H9 (cell line): ENCODE results near the gene PRODH2. TPM values are rescaled to one million over a fixed set of nuclear protein-coding genes. Genes with fewer than 3 reads are reported as not detected.

Source experiments
- DNase-seq: peaks from one replicate; pipeline ENCODE4 v3.0.0-alpha.2; 2017
- H2AFZ ChIP-seq: one replicate; pipeline ENCODE4 v1.6.1; 2013; ENCODE audit warnings: mild to moderate bottlenecking, low read length, control low read depth, moderate library complexity
- H2AK5ac ChIP-seq: 2 replicates; pipeline ENCODE4 v1.6.1; 2013; ENCODE audit warnings: low read length, control low read depth, mixed read lengths; ENCODE audit not compliant: insufficient read length
- H2BK120ac ChIP-seq: one replicate; pipeline ENCODE4 v1.6.1; 2013; ENCODE audit warnings: low read depth, mild to moderate bottlenecking, low read length, control low read depth, inconsistent platforms; ENCODE audit not compliant: poor library complexity, severe bottlenecking
- H2BK12ac ChIP-seq: 2 replicates; pipeline ENCODE4 v1.6.1; 2013; ENCODE audit warnings: low read length, control low read depth, mixed read lengths, low read depth; ENCODE audit not compliant: insufficient read length
- H2BK15ac ChIP-seq: 2 replicates; pipeline ENCODE4 v1.6.1; 2013; ENCODE audit warnings: low read depth, low read length, control low read depth
- H2BK20ac ChIP-seq: one replicate; pipeline ENCODE4 v1.6.1; 2013; ENCODE audit warnings: low read depth, mild to moderate bottlenecking, low read length, control low read depth, inconsistent platforms; ENCODE audit not compliant: poor library complexity, severe bottlenecking
- H2BK5ac ChIP-seq: 2 replicates; pipeline ENCODE4 v1.6.1; 2013; ENCODE audit warnings: low read length, control low read depth, mixed read lengths; ENCODE audit not compliant: insufficient read length
- H3K14ac ChIP-seq: 2 replicates; pipeline ENCODE4 v1.6.1; 2013; ENCODE audit warnings: low read length, control low read depth; ENCODE audit not compliant: insufficient read depth
- H3K18ac ChIP-seq: 2 replicates; pipeline ENCODE4 v1.6.1; 2013; ENCODE audit warnings: low read depth, mild to moderate bottlenecking, mixed read lengths, low read length, control low read depth; ENCODE audit not compliant: insufficient read length
- H3K23ac ChIP-seq: 2 replicates; pipeline ENCODE4 v1.6.1; 2013; ENCODE audit warnings: low read length, control low read depth, mixed read lengths, low read depth; ENCODE audit not compliant: insufficient read length
- H3K23me2 ChIP-seq: 2 replicates; pipeline ENCODE4 v1.6.1; 2013; ENCODE audit warnings: low read depth, mild to moderate bottlenecking, mixed read lengths, low read length, control low read depth; ENCODE audit not compliant: insufficient read length, poor library complexity, severe bottlenecking
- H3K27ac ChIP-seq: 2 replicates; pipeline ENCODE4 v1.5.1; 2013; ENCODE audit warnings: low read length, control low read depth, mixed read lengths, low read depth; ENCODE audit not compliant: insufficient read length
- H3K27me3 ChIP-seq: 2 replicates; pipeline ENCODE4 v1.6.1; 2013; ENCODE audit warnings: low read length, control low read depth, inconsistent platforms; ENCODE audit not compliant: insufficient read depth
- H3K4ac ChIP-seq: 2 replicates; pipeline ENCODE4 v1.6.1; 2013; ENCODE audit warnings: low read depth, mild to moderate bottlenecking, control low read depth, inconsistent platforms, low read length, moderate library complexity
- H3K4me1 ChIP-seq: 2 replicates; pipeline ENCODE4 v1.6.1; 2013; ENCODE audit warnings: low read length, control low read depth, inconsistent platforms; ENCODE audit not compliant: insufficient read depth
- H3K4me2 ChIP-seq: 2 replicates; pipeline ENCODE4 v1.6.1; 2013; ENCODE audit warnings: low read length, control low read depth, mixed read lengths; ENCODE audit not compliant: insufficient read length, insufficient read depth
- H3K56ac ChIP-seq: 2 replicates; pipeline ENCODE4 v1.6.1; 2013; ENCODE audit warnings: low read depth, mild to moderate bottlenecking, mixed read lengths, low read length, control low read depth; ENCODE audit not compliant: insufficient read length
- H3K79me1 ChIP-seq: 2 replicates; pipeline ENCODE4 v1.6.1; 2013; ENCODE audit warnings: low read depth, mild to moderate bottlenecking, moderate library complexity, low read length, control low read depth, inconsistent platforms; ENCODE audit not compliant: insufficient read depth, poor library complexity, severe bottlenecking
- H3K79me2 ChIP-seq: 2 replicates; pipeline ENCODE4 v1.6.1; 2013; ENCODE audit warnings: low read length, control low read depth, inconsistent platforms; ENCODE audit not compliant: insufficient read depth
- H3K9ac ChIP-seq: 2 replicates; pipeline ENCODE4 v1.6.1; 2013; ENCODE audit warnings: low read length, control low read depth, mixed read lengths; ENCODE audit not compliant: insufficient read length; ENCODE audit errors: extremely low read depth
- H3K9me3 ChIP-seq: one replicate; pipeline ENCODE4 v1.6.1; 2013; ENCODE audit warnings: low read depth, low read length, inconsistent platforms; ENCODE audit not compliant: control insufficient read depth
- H3T11ph ChIP-seq: one replicate; pipeline ENCODE4 v1.6.1; 2013; ENCODE audit warnings: mild to moderate bottlenecking, low read length, control low read depth, inconsistent platforms
- H4K20me1 ChIP-seq: one replicate; pipeline ENCODE4 v1.6.1; 2013; ENCODE audit not compliant: control insufficient read depth, insufficient read length, insufficient read depth
- H4K5ac ChIP-seq: 2 replicates; pipeline ENCODE4 v1.6.1; 2013; ENCODE audit warnings: low read depth, mild to moderate bottlenecking, mixed read lengths, low read length, control low read depth; ENCODE audit not compliant: insufficient read length
- H4K8ac ChIP-seq: replicated peaks from 2 replicates; pipeline ENCODE4 v1.6.1; 2013; ENCODE audit warnings: low read length, control low read depth, mixed read lengths, low read depth; ENCODE audit not compliant: insufficient read length
- H4K91ac ChIP-seq: 2 replicates; pipeline ENCODE4 v1.6.1; 2013; ENCODE audit warnings: low read depth, mild to moderate bottlenecking, moderate library complexity, mixed read lengths, low read length, control low read depth; ENCODE audit not compliant: insufficient read length
- H3K27ac Mint-ChIP-seq, 3 experiments: 2 replicates in 2 of 3; 3 replicates in 1 of 3; pipeline ENCODE4 v1.8.0; 2020 to 2021; ENCODE audit warnings: mixed read lengths in 3 of 3, mild to moderate bottlenecking in 1 of 3, moderate library complexity in 1 of 3
- H3K27me3 Mint-ChIP-seq: 2 replicates; pipeline ENCODE4 v1.8.0; 2021; ENCODE audit warnings: low read depth, mild to moderate bottlenecking, moderate library complexity, mixed read lengths
- H3K36me3 Mint-ChIP-seq, 3 experiments: 2 replicates in 2 of 3; 3 replicates in 1 of 3; pipeline ENCODE4 v1.8.0; 2020 to 2021; ENCODE audit warnings: low read depth in 3 of 3, mixed read lengths in 3 of 3; ENCODE audit not compliant: insufficient read depth in 1 of 3
- H3K4me1 Mint-ChIP-seq, 2 experiments: 2 replicates each; pipeline ENCODE4 v1.8.0; 2020; ENCODE audit warnings: mixed read lengths in 2 of 2
- H3K4me3 Mint-ChIP-seq, 2 experiments: 2 replicates in 1 of 2; 3 replicates in 1 of 2; pipeline ENCODE4 v1.8.0; 2020 to 2021; ENCODE audit warnings: mild to moderate bottlenecking in 2 of 2, mixed read lengths in 2 of 2, moderate library complexity in 1 of 2
- H3K9me3 Mint-ChIP-seq, 2 experiments: 2 replicates in 1 of 2; 3 replicates in 1 of 2; pipeline ENCODE4 v1.8.0; 2020; ENCODE audit warnings: mild to moderate bottlenecking in 2 of 2, mixed read lengths in 2 of 2, moderate library complexity in 1 of 2
- CTCF ChIP-seq: fragments of 200-600 bp; sonication (generic); conservative IDR thresholded peaks from 3 replicates; pipeline ENCODE4 v1.8.0; 2021; ENCODE audit warnings: antibody characterized with exemption, mild to moderate bottlenecking
- WGBS: extraction: QIAGEN DNeasy Blood & Tissue Kit; methylation state at CpG from one replicate; pipeline ENCODE4 v1.1.7; 2013; ENCODE audit warnings: missing lambda C conversion rate, low lambda C conversion rate, mixed read lengths; ENCODE audit not compliant: insufficient read length; ENCODE audit errors: extremely low coverage; 5-methylcytosine and 5-hydroxymethylcytosine counted together
- total RNA-seq: library from RNA; stranded (reverse); gene quantifications from 2 replicates; pipeline ENCODE4 v1.2.1, GENCODE V29; 2021

The PRODH2 gene
- total RNA-seq, 1 experiment from 2014 or later: not detected

GRCh38 chr19:35842666-35843272, 30.1 kb upstream of the PRODH2 start:
- no peak overlapping the region for H4K5ac ChIP-seq
- no peak overlapping the region for H2AK5ac ChIP-seq
- H2BK15ac ChIP-seq: no peak overlapping the region
- H2BK20ac ChIP-seq: no peak overlapping the region
- no peak overlapping the region for H2BK120ac ChIP-seq
- no peak overlapping the region for H3K56ac ChIP-seq
- H3K4ac ChIP-seq: no peak overlapping the region
- H3K4me2 ChIP-seq: no peak overlapping the region
- no peaks in the 10 kb centered on the region for H3K9me3 ChIP-seq
- peaks cover 15% of the 10 kb centered on the region for H3K23me2 ChIP-seq
- no peak overlapping the region for H2AFZ ChIP-seq
- Mint-ChIP-seq H3K27ac (no peak overlapping the region), H3K9me3 (peaks cover 2 to 3% of the 10 kb centered on the region in 2 experiments; a peak in 2 of 5 replicates), H3K4me1 (peaks cover 18 to 25% of the 10 kb centered on the region in 2 experiments), H3K27me3 (peaks cover 77% of the 10 kb centered on the region), H3K36me3 (no peaks in the 10 kb centered on the region; a peak in 1 of 7 replicates), H3K4me3 (no peak overlapping the region)
- H3K9ac ChIP-seq: no peak overlapping the region
- H3T11ph ChIP-seq: no peak overlapping the region
- H3K14ac ChIP-seq: no peak overlapping the region
- no peak for DNase-seq
- H3K18ac ChIP-seq: no peak overlapping the region
- no peak for TF ChIP-seq CTCF
- H4K20me1 ChIP-seq: no peaks in the 10 kb centered on the region
- H4K91ac ChIP-seq: no peak overlapping the region
- H3K79me1 ChIP-seq: no peaks in the 10 kb centered on the region
- no peaks in the 10 kb centered on the region for H3K79me2 ChIP-seq
- H3K4me1 ChIP-seq: no peaks in the 10 kb centered on the region
- WGBS: no CpG with 5 or more reads among the region's 4 CpGs
- H4K8ac ChIP-seq: no peak overlapping the region
- H3K27me3 ChIP-seq: peaks cover 23% of the 10 kb centered on the region; the same call in 1 of the 2 replicates
- H2BK12ac ChIP-seq: no peak overlapping the region
- H3K27ac ChIP-seq: no peak overlapping the region
- H2BK5ac ChIP-seq: no peak overlapping the region
- H3K23ac ChIP-seq: no peak overlapping the region
